Measurements from ENCODE around the gene USHBP1. TPM values are rescaled to one million over a fixed set of nuclear protein-coding genes. Genes with fewer than 3 reads are reported as not detected.

USHBP1 gene
- total and polyA plus RNA-seq, 2 donors from 2014 or later, result 7.2 to 8.9 TPM

DNA sequence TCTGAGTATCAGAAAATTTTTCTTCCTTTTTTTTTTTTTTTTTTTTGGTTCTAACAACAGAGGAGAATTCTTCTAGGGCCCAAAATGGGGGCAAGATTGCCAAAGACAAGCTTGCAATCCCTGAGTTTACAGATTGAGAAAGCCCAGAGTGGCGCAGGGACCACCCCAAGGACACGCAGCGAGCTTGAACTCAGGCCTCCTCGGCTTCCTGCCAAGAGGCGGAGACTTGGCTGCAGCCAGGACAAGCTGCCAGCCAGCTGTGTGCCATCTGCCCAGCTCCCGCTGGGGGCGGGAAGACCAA lies 40.6 kb upstream of the USHBP1 start:
- Histone ChIP-seq H3K9ac (ENCODE audit: low read length in 3 of 3) (no peak overlapping the region), H3K36me3 (ENCODE audit: control insufficient read depth in 2 of 3, insufficient read depth in 3 of 3, low read length in 3 of 3) (no peaks in the 10 kb centered on the region), H3K27me3 (ENCODE audit: control insufficient read depth, insufficient read depth, low read length) (no peaks in the 10 kb centered on the region), H3K9me3 (ENCODE audit: control insufficient read depth in 2 of 3, insufficient read depth in 1 of 3, low read length in 3 of 3) (no peaks in the 10 kb centered on the region), H3K4me1 (ENCODE audit: control insufficient read depth in 2 of 3, insufficient read depth in 2 of 3, low read depth in 1 of 3, low read length in 3 of 3) (peaks cover 0 to 22% (median 12%) of the 10 kb centered on the region in 3 donors), H3K27ac (ENCODE audit: low read depth in 2 of 2, low read length in 2 of 2) (peak overlapping the region; percentile 93 to 97), H3K4me3 (ENCODE audit: low read length in 3 of 3) (peak overlapping the region in 2 of 3 donors; percentile 82 to 93)
- intact Hi-C loops (cut with DNase I), result no loop called here
- DNase-seq, result no peak
- TF ChIP-seq, protein P1, sequence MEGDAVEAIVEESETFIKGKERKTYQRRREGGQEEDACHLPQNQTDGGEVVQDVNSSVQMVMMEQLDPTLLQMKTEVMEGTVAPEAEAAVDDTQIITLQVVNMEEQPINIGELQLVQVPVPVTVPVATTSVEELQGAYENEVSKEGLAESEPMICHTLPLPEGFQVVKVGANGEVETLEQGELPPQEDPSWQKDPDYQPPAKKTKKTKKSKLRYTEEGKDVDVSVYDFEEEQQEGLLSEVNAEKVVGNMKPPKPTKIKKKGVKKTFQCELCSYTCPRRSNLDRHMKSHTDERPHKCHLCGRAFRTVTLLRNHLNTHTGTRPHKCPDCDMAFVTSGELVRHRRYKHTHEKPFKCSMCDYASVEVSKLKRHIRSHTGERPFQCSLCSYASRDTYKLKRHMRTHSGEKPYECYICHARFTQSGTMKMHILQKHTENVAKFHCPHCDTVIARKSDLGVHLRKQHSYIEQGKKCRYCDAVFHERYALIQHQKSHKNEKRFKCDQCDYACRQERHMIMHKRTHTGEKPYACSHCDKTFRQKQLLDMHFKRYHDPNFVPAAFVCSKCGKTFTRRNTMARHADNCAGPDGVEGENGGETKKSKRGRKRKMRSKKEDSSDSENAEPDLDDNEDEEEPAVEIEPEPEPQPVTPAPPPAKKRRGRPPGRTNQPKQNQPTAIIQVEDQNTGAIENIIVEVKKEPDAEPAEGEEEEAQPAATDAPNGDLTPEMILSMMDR (IDR thresholded peaks at IDR 0.05; ENCODE audit: borderline replicate concordance, extremely low read depth, insufficient read depth), result no peak
- no peak for FAIRE-seq

DNA sequence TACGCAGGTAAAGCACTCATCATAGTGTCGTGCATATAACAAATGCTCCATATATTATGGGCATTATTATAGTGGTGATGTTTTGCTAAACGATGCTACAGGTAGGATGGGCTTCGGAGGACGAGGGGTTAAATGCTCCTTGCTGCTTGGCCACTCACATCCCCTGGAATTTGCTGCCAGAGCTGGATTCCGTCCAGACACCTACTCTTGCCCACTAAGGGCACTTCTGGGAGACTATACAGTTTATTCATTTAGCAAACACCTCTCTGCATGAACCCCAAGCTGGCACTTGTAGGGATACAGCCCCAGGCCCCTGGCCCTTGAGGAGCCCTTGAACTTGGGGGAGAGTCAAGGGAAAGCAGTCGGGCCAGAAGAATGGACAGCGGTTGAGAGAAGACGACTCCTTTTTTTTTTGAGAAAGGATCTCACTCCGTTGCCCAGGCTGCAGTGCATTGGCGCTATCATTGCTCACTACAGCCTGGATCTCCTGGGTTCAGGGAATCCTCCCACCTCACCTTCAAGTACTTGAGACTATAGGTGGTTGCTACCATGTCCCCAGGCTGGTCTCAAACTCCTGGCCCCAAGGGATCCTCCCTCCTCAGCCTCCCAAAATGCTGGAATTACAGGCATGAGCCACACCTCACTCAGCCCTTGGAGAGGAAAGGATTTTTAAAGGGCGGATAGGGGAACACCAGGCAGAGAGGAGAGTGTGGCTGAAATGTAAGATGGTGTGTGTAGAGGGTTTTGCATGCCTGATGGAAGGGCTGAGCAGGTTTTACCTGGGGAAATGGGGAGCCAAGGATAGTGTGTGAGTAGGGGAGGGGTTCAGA lies 40.1 kb upstream of the USHBP1 start:
- intact Hi-C loops (cut with DNase I), result no loop called here
- no peak overlapping the region for H3K9ac ChIP-seq (ENCODE audit: low read length in 3 of 3)
- H3K27me3 ChIP-seq (ENCODE audit: control insufficient read depth, insufficient read depth, low read length), result no peaks in the 10 kb centered on the region
- H3K4me1 ChIP-seq (ENCODE audit: control insufficient read depth in 2 of 3, insufficient read depth in 2 of 3, low read depth in 1 of 3, low read length in 3 of 3), result peaks cover 0 to 19% (median 10%) of the 10 kb centered on the region in 3 donors
- no peaks in the 10 kb centered on the region for H3K36me3 ChIP-seq (ENCODE audit: control insufficient read depth in 2 of 3, insufficient read depth in 3 of 3, low read length in 3 of 3)
- FAIRE-seq, result no peak
- DNase-seq, result peak in 2 of 5 donors; percentile 21 to 65
- H3K27ac ChIP-seq (ENCODE audit: low read depth in 2 of 2, low read length in 2 of 2), result peak overlapping the region; percentile 93 to 97
- TF ChIP-seq, protein P1 (IDR thresholded peaks at IDR 0.05; ENCODE audit: borderline replicate concordance, extremely low read depth, insufficient read depth), result no peak
- no peaks in the 10 kb centered on the region for H3K9me3 ChIP-seq (ENCODE audit: control insufficient read depth in 2 of 3, insufficient read depth in 1 of 3, low read length in 3 of 3)
- H3K4me3 ChIP-seq (ENCODE audit: low read length in 3 of 3), result peak overlapping the region in 1 of 3 donors; percentile 93

DNA sequence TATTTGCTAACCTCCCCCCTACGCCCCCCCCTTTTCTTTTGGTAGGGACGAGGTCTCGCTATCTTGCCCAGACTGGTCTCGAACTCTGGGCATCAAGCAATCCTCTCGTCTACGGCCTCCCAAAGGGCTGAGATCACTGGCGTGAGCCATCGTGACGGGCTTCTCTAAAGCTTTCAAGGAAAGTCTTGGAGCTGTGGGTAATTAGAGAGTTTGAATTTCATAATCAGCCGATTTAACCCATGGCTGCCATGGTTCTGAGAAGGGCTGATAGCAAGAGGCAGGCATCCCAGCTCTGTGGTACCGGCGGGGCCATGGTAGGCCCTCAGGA lies 39.4 kb upstream of the USHBP1 start:
- no peaks in the 10 kb centered on the region for H3K9me3 ChIP-seq (ENCODE audit: control insufficient read depth in 2 of 3, insufficient read depth in 1 of 3, low read length in 3 of 3)
- TF ChIP-seq, protein P1 (IDR thresholded peaks at IDR 0.05; ENCODE audit: borderline replicate concordance, extremely low read depth, insufficient read depth), result no peak
- peak overlapping the region in 1 of 3 donors; percentile 66 for H3K4me3 ChIP-seq (ENCODE audit: low read length in 3 of 3)
- no peaks in the 10 kb centered on the region for H3K36me3 ChIP-seq (ENCODE audit: control insufficient read depth in 2 of 3, insufficient read depth in 3 of 3, low read length in 3 of 3)
- peak overlapping the region in 1 of 2 donors; percentile 43 for H3K27ac ChIP-seq (ENCODE audit: low read depth in 2 of 2, low read length in 2 of 2)
- no peak overlapping the region for H3K9ac ChIP-seq (ENCODE audit: low read length in 3 of 3)
- no peaks in the 10 kb centered on the region for H3K27me3 ChIP-seq (ENCODE audit: control insufficient read depth, insufficient read depth, low read length)
- DNase-seq, result peak in 1 of 5 donors; percentile 70
- FAIRE-seq, result no peak
- intact Hi-C loops (cut with DNase I), result no loop called here
- peaks cover 0 to 19% (median 10%) of the 10 kb centered on the region in 3 donors for H3K4me1 ChIP-seq (ENCODE audit: control insufficient read depth in 2 of 3, insufficient read depth in 2 of 3, low read depth in 1 of 3, low read length in 3 of 3)
